DND-41 (cell line): ENCODE data around the gene SPECC1.
"Not testable (repeated sequence)": the region's sequence is repeated elsewhere in the genome, so short reads cannot be mapped to it uniquely, and the experiment has no call there.

ENCODE experiments used
- ATAC-seq: fragments of 200-7000 bp; cut with Tn5 transposase; 3 replicates; pipeline ENCODE4 v1.9.1; 2021; ENCODE audit warnings: low read depth; ENCODE audit not compliant: insufficient read depth
- DNase-seq: peaks from one replicate; pipeline ENCODE4 v3.0.0-alpha.2; 2020
- H2AFZ ChIP-seq: 2 replicates; pipeline ENCODE4 v1.6.0; 2012; ENCODE audit warnings: low read depth, low read length
- H3K27ac ChIP-seq: 2 replicates; pipeline ENCODE4 v1.5.1; 2012; ENCODE audit warnings: low read length, inconsistent platforms
- H3K27me3 ChIP-seq: fragments of 200-600 bp; sonication (generic); 2 replicates; pipeline ENCODE4 v1.6.0; 2012; ENCODE audit warnings: low read length, mild to moderate bottlenecking, inconsistent platforms; ENCODE audit not compliant: insufficient read depth, poor library complexity
- H3K36me3 ChIP-seq: 2 replicates; pipeline ENCODE4 v1.5.1; 2012; ENCODE audit warnings: low read length, inconsistent platforms; ENCODE audit not compliant: insufficient read depth
- H3K4me1 ChIP-seq: 2 replicates; pipeline ENCODE4 v1.5.1; 2012; ENCODE audit warnings: mild to moderate bottlenecking, low read length; ENCODE audit not compliant: insufficient read depth
- H3K4me2 ChIP-seq: 2 replicates; pipeline ENCODE4 v1.6.0; 2012; ENCODE audit warnings: mild to moderate bottlenecking, moderate library complexity, low read length, inconsistent platforms; ENCODE audit not compliant: insufficient read depth
- H3K4me3 ChIP-seq, 2 experiments: fragments of 200-600 bp in 1 of 2; shearing (Covaris generic) in 1 of 2; 2 replicates each; pipeline ENCODE4 v1.5.1; 2012 to 2016; ENCODE audit warnings: inconsistent platforms in 2 of 2, low read length in 2 of 2, mild to moderate bottlenecking in 2 of 2, low read depth in 1 of 2, moderate library complexity in 1 of 2
- H3K79me2 ChIP-seq: 2 replicates; pipeline ENCODE4 v1.6.0; 2012; ENCODE audit warnings: low read length, inconsistent platforms; ENCODE audit not compliant: insufficient read depth
- H3K9ac ChIP-seq: 2 replicates; pipeline ENCODE4 v1.6.0; 2012; ENCODE audit warnings: low read depth, mild to moderate bottlenecking, inconsistent platforms, low read length, moderate library complexity
- H3K9me3 ChIP-seq: 2 replicates; pipeline ENCODE4 v1.5.1; 2012; ENCODE audit warnings: low read length, moderate library complexity, mild to moderate bottlenecking, inconsistent platforms; ENCODE audit not compliant: insufficient read depth, severe bottlenecking
- H4K20me1 ChIP-seq: 2 replicates; pipeline ENCODE4 v1.6.0; 2012; ENCODE audit warnings: low read length; ENCODE audit not compliant: insufficient read depth
- CTCF ChIP-seq: IDR thresholded peaks from 2 replicates; pipeline ENCODE4 v1.5.1; 2012; ENCODE audit warnings: borderline replicate concordance, low read length, moderate library complexity, mild to moderate bottlenecking; ENCODE audit not compliant: poor library complexity, severe bottlenecking; ENCODE audit errors: extremely low read depth
- EZH2 ChIP-seq: IDR thresholded peaks from 3 replicates; pipeline ENCODE4 v1.6.1; 2012; ENCODE audit warnings: borderline replicate concordance, low read depth, mild to moderate bottlenecking, moderate library complexity, low read length, inconsistent platforms; ENCODE audit not compliant: severe bottlenecking

Gene SPECC1

GRCh38 chr17:20189302-20189701 lies 180.1 kb downstream of the SPECC1 start:
- Histone ChIP-seq H2AFZ (no peak overlapping the region), H3K79me2 (no peaks in the 10 kb centered on the region), H3K4me1 (no peaks in the 10 kb centered on the region), H3K27ac (no peak overlapping the region), H3K4me3 (no peak overlapping the region), H3K36me3 (no peaks in the 10 kb centered on the region), H3K9ac (no peak overlapping the region), H3K27me3 (no peaks in the 10 kb centered on the region), H4K20me1 (no peaks in the 10 kb centered on the region), H3K4me2 (no peak overlapping the region), H3K9me3 (no peaks in the 10 kb centered on the region)
- no peak for ATAC-seq
- DNase-seq: no peak
- no peak for TF ChIP-seq CTCF
- no peak for TF ChIP-seq EZH2

GRCh38 chr17:20189979-20190378 lies 180.8 kb downstream of the SPECC1 start:
- Histone ChIP-seq H3K9me3 (peaks cover 4% of the 10 kb centered on the region), H3K4me1 (no peaks in the 10 kb centered on the region), H3K79me2 (no peaks in the 10 kb centered on the region), H3K27me3 (no peaks in the 10 kb centered on the region), H4K20me1 (no peaks in the 10 kb centered on the region), H3K4me3 (no peak overlapping the region), H3K9ac (no peak overlapping the region), H2AFZ (no peak overlapping the region), H3K36me3 (no peaks in the 10 kb centered on the region), H3K27ac (no peak overlapping the region), H3K4me2 (no peak overlapping the region)
- TF ChIP-seq EZH2 (no peak), CTCF (no peak)
- no peak for DNase-seq
- no peak for ATAC-seq

GRCh38 chr17:20190605-20191004 lies 181.4 kb downstream of the SPECC1 start:
- DNase-seq: no peak
- no peak overlapping the region for H3K4me2 ChIP-seq
- H3K4me3 ChIP-seq: no peak overlapping the region
- no peak overlapping the region for H3K27ac ChIP-seq
- no peaks in the 10 kb centered on the region for H3K4me1 ChIP-seq
- H3K9ac ChIP-seq: no peak overlapping the region
- H3K36me3 ChIP-seq: no peaks in the 10 kb centered on the region
- no peaks in the 10 kb centered on the region for H3K27me3 ChIP-seq
- no peaks in the 10 kb centered on the region for H4K20me1 ChIP-seq
- TF ChIP-seq CTCF (no peak), EZH2 (no peak)
- H3K9me3 ChIP-seq: peaks cover 9% of the 10 kb centered on the region
- H3K79me2 ChIP-seq: no peaks in the 10 kb centered on the region
- no peak for ATAC-seq
- H2AFZ ChIP-seq: no peak overlapping the region

GRCh38 chr17:20191056-20191455 lies 181.9 kb downstream of the SPECC1 start:
- TF ChIP-seq EZH2: no peak
- no peak for TF ChIP-seq CTCF
- Histone ChIP-seq H3K9me3 (peaks cover 12% of the 10 kb centered on the region), H4K20me1 (no peaks in the 10 kb centered on the region), H2AFZ (no peak overlapping the region), H3K4me3 (no peak overlapping the region), H3K27me3 (no peaks in the 10 kb centered on the region), H3K79me2 (no peaks in the 10 kb centered on the region), H3K36me3 (no peaks in the 10 kb centered on the region), H3K9ac (no peak overlapping the region), H3K4me2 (no peak overlapping the region), H3K27ac (no peak overlapping the region), H3K4me1 (no peaks in the 10 kb centered on the region)
- ATAC-seq (no peak), DNase-seq (no peak)

- not testable (repeated sequence) for H2AFZ ChIP-seq, H3K27me3 ChIP-seq, DNase-seq, H3K4me3 ChIP-seq, ATAC-seq, H3K36me3 ChIP-seq, H4K20me1 ChIP-seq, H3K9ac ChIP-seq, H3K4me2 ChIP-seq, H3K27ac ChIP-seq, H3K4me1 ChIP-seq, H3K79me2 ChIP-seq
- H3K9me3 ChIP-seq: peaks cover 19% of the 10 kb centered on the region
Observed at GRCh38 chr17:20196286-20196685, 187.1 kb downstream of the SPECC1 start.
